Esophagus muscularis mucosa (tissue), 3 donors: ENCODE data around the gene NDUFV1.

Experiments
- POLR2AphosphoS5 ChIP-seq, 2 donors: sonication (generic); formaldehyde crosslinking; IDR thresholded peaks; one replicate each; pipeline ENCODE4 v1.6.1; 2017; ENCODE audit warnings: antibody characterized with exemption in 2 of 2
- TF ChIP-seq, protein P1 (sequence below), 3 experiments: fragments of 200-600 bp in 2 of 3; fragments of 450-650 bp in 1 of 3; sonication (generic) in 2 of 3; IDR thresholded peaks; one replicate each; pipeline ENCODE4 v1.5.1; 2017 to 2019; ENCODE audit warnings: antibody characterized with exemption in 3 of 3, mild to moderate bottlenecking in 2 of 3, moderate library complexity in 1 of 3

DNA sequence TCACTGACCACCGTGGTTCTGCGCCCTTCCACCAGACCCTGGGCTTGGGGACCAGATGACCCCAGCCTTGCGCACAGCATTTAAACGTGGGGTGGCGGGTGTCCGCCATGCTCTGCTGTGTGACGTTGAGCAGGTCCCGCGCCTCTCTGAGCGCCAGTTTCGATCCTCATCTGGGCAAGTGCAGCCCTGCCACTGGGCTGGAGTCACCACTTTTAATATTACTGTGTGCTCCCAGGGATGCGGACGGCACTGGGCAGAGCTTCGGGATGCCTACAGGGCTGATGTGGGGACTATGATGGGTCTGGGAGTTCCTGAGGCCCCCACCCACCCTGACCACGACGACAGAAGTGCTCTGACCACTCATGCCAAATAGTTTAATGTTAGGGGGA is 24.2 kb downstream of the NDUFV1 start:
- TF ChIP-seq, protein P1, sequence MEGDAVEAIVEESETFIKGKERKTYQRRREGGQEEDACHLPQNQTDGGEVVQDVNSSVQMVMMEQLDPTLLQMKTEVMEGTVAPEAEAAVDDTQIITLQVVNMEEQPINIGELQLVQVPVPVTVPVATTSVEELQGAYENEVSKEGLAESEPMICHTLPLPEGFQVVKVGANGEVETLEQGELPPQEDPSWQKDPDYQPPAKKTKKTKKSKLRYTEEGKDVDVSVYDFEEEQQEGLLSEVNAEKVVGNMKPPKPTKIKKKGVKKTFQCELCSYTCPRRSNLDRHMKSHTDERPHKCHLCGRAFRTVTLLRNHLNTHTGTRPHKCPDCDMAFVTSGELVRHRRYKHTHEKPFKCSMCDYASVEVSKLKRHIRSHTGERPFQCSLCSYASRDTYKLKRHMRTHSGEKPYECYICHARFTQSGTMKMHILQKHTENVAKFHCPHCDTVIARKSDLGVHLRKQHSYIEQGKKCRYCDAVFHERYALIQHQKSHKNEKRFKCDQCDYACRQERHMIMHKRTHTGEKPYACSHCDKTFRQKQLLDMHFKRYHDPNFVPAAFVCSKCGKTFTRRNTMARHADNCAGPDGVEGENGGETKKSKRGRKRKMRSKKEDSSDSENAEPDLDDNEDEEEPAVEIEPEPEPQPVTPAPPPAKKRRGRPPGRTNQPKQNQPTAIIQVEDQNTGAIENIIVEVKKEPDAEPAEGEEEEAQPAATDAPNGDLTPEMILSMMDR (IDR thresholded peaks at IDR 0.05): no peak
- no peak for TF ChIP-seq POLR2AphosphoS5 (IDR thresholded peaks at IDR 0.05)
